Measurements from ENCODE around the gene RASGRF2.

The RASGRF2 gene

GRCh38 chr5:81228084-81228483 is 267.9 kb downstream of the RASGRF2 start:
- ChIA-PET CTCF (no interaction called here), POLR2A (no interaction called here)
- no peak overlapping the region for H3K4me3 ChIP-seq (ENCODE audit: low read depth, low read length)
- DNase-seq (ENCODE audit: low read depth, low spot score) = no peak
- no peak for TF ChIP-seq CTCF (IDR thresholded peaks at IDR 0.05; ENCODE audit: insufficient read depth, low read length, missing control alignments)

DNA sequence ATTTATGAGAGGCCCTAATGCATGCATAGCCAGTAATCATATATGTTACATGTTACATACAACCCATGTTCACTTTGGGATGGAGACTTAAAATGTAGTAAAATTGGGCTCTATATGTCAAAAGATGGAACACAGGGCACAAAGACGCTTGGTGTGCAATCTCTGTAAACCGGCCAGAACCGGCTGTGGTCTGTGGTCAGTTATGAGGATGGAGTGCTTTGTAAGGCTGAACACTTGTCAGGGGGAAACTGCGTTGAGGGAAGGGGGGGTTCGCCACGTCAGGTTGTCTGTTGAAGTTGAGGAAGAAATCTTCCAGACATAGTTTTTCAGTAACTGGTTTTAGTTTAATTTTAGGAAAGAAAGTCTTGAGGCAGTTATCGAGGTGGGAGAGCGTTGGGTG is 270.3 kb downstream of the RASGRF2 start:
- TF ChIP-seq CTCF (IDR thresholded peaks at IDR 0.05; ENCODE audit: insufficient read depth, low read length, missing control alignments) = no peak
- ChIA-PET CTCF (interaction anchor here (2.1 kb wide), 1 partner anchor 35 kb away, joined by 6 read pairs; no protein-coding TSS in a partner anchor), POLR2A (no interaction called here)
- no peak for DNase-seq (ENCODE audit: low read depth, low spot score)
- H3K4me3 ChIP-seq (ENCODE audit: low read depth, low read length) = no peak overlapping the region

DNA sequence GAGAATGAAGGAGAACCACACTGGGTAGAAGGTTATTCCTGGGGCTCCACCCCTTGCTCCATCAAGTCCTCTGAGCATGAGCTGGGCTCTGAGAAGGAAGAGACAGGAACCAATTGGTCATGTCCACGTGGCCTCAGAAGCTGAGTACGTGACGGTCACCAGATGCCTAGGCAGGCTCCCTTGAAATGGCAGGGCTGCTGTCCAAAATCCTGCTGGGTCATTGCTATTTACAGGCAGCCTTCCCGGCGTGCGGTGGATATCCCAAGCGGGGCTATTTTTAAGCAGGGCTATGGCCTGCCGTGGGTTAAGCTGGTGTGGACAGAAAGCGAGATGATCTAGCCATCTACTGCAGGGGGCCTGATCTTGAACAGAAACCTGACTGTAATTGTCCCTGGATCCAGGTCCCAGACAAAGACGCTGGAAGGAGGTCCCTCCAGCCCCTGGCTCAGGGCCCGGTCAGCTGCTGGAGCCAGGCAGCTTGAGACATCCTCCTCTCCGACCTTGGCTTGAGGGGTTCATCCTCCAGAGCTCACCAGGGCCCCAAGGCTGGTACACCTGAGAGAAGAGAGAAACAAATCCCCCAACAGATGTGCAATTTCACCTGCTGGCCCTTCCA is 272.4 kb downstream of the RASGRF2 start:
- TF ChIP-seq CTCF (IDR thresholded peaks at IDR 0.05; ENCODE audit: insufficient read depth, low read length, missing control alignments) = no peak
- POLR2A ChIA-PET = no interaction called here
- no peak overlapping the region for H3K4me3 ChIP-seq (ENCODE audit: low read depth, low read length)
- DNase-seq (ENCODE audit: low read depth, low spot score) = no peak
- CTCF ChIA-PET = interaction anchor here (2.1 kb wide), 1 partner anchor 37 kb away, joined by 6 read pairs; no protein-coding TSS in a partner anchor

DNA sequence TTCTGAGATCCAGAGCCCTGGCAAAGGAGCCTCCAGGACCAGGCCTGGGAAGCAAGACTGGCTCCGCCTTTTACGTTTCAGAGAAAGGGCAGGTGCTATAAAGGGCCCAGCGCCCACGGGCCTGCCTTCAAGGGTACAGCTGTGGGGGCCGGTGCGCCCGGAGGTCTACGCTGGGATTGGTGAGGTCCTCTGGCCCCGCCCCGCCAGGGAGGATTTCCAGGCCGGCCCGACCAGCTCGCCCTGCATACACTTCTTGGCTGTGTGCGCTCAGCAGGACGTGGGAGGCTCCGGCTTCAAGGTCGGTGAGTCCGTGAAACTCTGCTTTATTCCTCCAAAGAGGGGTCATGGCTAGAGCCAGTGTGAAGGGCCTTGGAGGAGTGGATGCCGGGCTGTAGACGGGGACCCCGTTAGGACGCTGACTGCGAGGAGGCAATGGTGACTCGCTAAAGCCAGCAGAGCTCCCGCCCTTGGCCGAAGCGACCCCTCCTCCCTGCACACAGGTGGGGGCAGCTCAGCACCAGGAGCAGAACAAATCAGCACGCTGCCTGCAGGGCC is 273.0 kb downstream of the RASGRF2 start, which contains the start of gene CKMT2:
CKMT2 (plus strand) TSS at position 243 of the 555 bp plus-strand sequence. CDS start 17,811 bp downstream, outside the sequence.
- ChIA-PET CTCF (interaction anchor here (1.0 kb wide), 1 partner anchor 38 kb away, joined by 5 read pairs; no protein-coding TSS in a partner anchor), POLR2A (no interaction called here)
- H3K4me3 ChIP-seq (ENCODE audit: low read depth, low read length) = 0 out of 2 replicates have a peak within 1 kb of the TSS, but pooled peaks have one; percentile 1
- no peak for TF ChIP-seq CTCF (IDR thresholded peaks at IDR 0.05; ENCODE audit: insufficient read depth, low read length, missing control alignments)
- no peak for DNase-seq (ENCODE audit: low read depth, low spot score)

DNA sequence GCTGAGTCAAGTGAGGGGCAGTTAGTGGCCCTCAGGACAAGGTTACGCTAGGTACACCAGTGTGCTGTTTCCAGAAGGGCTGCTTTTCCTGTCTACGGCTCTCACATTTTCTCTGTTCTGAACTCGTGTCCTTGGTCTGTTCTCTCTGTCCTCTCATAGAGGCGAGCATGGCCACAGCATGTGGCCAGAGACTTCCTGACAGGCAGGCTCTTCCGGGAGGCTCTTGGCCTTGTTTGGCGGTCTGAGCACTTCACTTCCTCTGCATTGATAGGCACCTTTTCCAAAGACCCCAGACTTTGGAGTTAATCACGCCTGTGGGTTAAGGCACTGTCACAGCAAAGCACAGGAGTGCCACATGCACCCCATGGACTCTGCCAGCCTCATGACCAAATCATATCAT is 274.1 kb downstream of the RASGRF2 start:
- no peak for TF ChIP-seq CTCF (IDR thresholded peaks at IDR 0.05; ENCODE audit: insufficient read depth, low read length, missing control alignments)
- DNase-seq (ENCODE audit: low read depth, low spot score) = no peak
- H3K4me3 ChIP-seq (ENCODE audit: low read depth, low read length) = no peak overlapping the region
- POLR2A ChIA-PET = no interaction called here
- CTCF ChIA-PET = interaction anchor here (1.0 kb wide), 1 partner anchor 39 kb away, joined by 5 read pairs; no protein-coding TSS in a partner anchor

- DNase-seq (ENCODE audit: low read depth, low spot score) = no peak
- TF ChIP-seq CTCF (IDR thresholded peaks at IDR 0.05; ENCODE audit: insufficient read depth, low read length, missing control alignments) = no peak
- CTCF ChIA-PET = no interaction called here
- POLR2A ChIA-PET = no interaction called here
- no peak overlapping the region for H3K4me3 ChIP-seq (ENCODE audit: low read depth, low read length)
Measured at GRCh38 chr5:81234801-81235200, 274.6 kb downstream of the RASGRF2 start.

All from AG04449 (cell line).